Endometrial microvascular endothelial cells (primary cell): ENCODE measurements around the gene RGS8. TPM values are rescaled to one million over a fixed set of nuclear protein-coding genes. Genes with fewer than 3 reads are reported as not detected.

Experiments
- in situ Hi-C: cut with HindIII; loops from 2 replicates; pipeline ENCODE4 v1.10.0; 2017; ENCODE audit warnings: low sequenced_read_pairs, low pct_unique_long_range_greater_than_20kb; ENCODE audit errors: inconsistent ontology term
- total RNA-seq: library from RNA; depleted of rRNA; stranded (reverse); fragments of >200 nt; gene quantifications from one replicate; pipeline ENCODE4 v1.2.3, GENCODE V29; 2015; ENCODE audit errors: inconsistent ontology term

The RGS8 gene
- total RNA-seq, result not detected

GRCh38 chr1:182684116-182684828 is at the start of gene RGS8:
TSS of gene RGS8 (minus strand) at chr1:182684587. CDS start at chr1:182669649, 14,938 bp downstream.
- in situ Hi-C loops, result no loop called here

- in situ Hi-C loops, result no loop called here
Observed at GRCh38 chr1:182731852-182732575, 47.6 kb upstream of the RGS8 start.

- in situ Hi-C loops, result no loop called here
Observed at GRCh38 chr1:182726912-182727311, 42.5 kb upstream of the RGS8 start.

- in situ Hi-C loops, result no loop called here
Observed at GRCh38 chr1:182725259-182726255, 41.2 kb upstream of the RGS8 start.

GRCh38 chr1:182724215-182724614 is 39.8 kb upstream of the RGS8 start:
- in situ Hi-C loops, result no loop called here

GRCh38 chr1:182723200-182723599 is 38.8 kb upstream of the RGS8 start:
- in situ Hi-C loops, result no loop called here

GRCh38 chr1:182721525-182721924 is 37.1 kb upstream of the RGS8 start:
- in situ Hi-C loops, result no loop called here

GRCh38 chr1:182720463-182720862 is 36.1 kb upstream of the RGS8 start:
- in situ Hi-C loops, result no loop called here

- in situ Hi-C loops, result no loop called here
Observed at GRCh38 chr1:182719553-182719952, 35.2 kb upstream of the RGS8 start.

- in situ Hi-C loops, result no loop called here
Observed at GRCh38 chr1:182718311-182718710, 33.9 kb upstream of the RGS8 start.

- in situ Hi-C loops, result no loop called here
Observed at GRCh38 chr1:182716740-182717720, 32.6 kb upstream of the RGS8 start.

GRCh38 chr1:182715531-182715930 is 31.1 kb upstream of the RGS8 start:
- in situ Hi-C loops, result no loop called here

- in situ Hi-C loops, result no loop called here
Observed at GRCh38 chr1:182714546-182714945, 30.2 kb upstream of the RGS8 start.

- in situ Hi-C loops, result no loop called here
Observed at GRCh38 chr1:182713939-182714338, 29.6 kb upstream of the RGS8 start.

- in situ Hi-C loops, result no loop called here
Observed at GRCh38 chr1:182713492-182713891, 29.1 kb upstream of the RGS8 start.

GRCh38 chr1:182709855-182710254 is 25.5 kb upstream of the RGS8 start:
- in situ Hi-C loops, result no loop called here

GRCh38 chr1:182709225-182709764 is 24.9 kb upstream of the RGS8 start:
- in situ Hi-C loops, result no loop called here

GRCh38 chr1:182707122-182707521 is 22.7 kb upstream of the RGS8 start:
- in situ Hi-C loops, result no loop called here
